GM21390 (cell line): Measurements from ENCODE around the gene GOLT1B.

Experiments
- ATAC-seq: cut with Tn5 transposase; IDR thresholded peaks from one replicate; pipeline ENCODE4 v1.9.1; 2021; ENCODE audit not compliant: unreplicated experiment

Gene GOLT1B

GRCh38 chr12:21561158-21561557 lies 59.6 kb downstream of the GOLT1B start:
- ATAC-seq = no peak

- ATAC-seq = no peak
These were observed 61.3 kb downstream of the GOLT1B start for GRCh38 chr12:21562859-21563258.

- no peak for ATAC-seq
These were observed 64.8 kb downstream of the GOLT1B start for GRCh38 chr12:21566223-21566906.

- ATAC-seq = no peak
These were observed 65.4 kb downstream of the GOLT1B start for GRCh38 chr12:21566907-21567394.
